CD14-positive monocyte (primary cell): ENCODE measurements around the gene BUD23. TPM values are rescaled to one million over a fixed set of nuclear protein-coding genes. Genes with fewer than 3 reads are reported as not detected.
A peak's percentile ranks its signal among the peaks of the same experiment; 100 is the strongest.

Experiments
- DNase-seq, 3 donors: peaks; one replicate each; pipeline ENCODE4 v3.0.0-alpha.2; 2011 to 2022
- H2AFZ ChIP-seq: 2 replicates; pipeline ENCODE4 v1.6.0; 2012; ENCODE audit warnings: mild to moderate bottlenecking, low read depth, low read length, inconsistent platforms; ENCODE audit not compliant: insufficient read depth, poor library complexity, severe bottlenecking
- H3K27ac ChIP-seq, 2 donors: 1 replicate in 1 of 2; 2 replicates in 1 of 2; pipeline ENCODE4 v1.5.1; 2012 to 2013; ENCODE audit warnings: low read length in 2 of 2, control low read depth in 1 of 2, inconsistent platforms in 1 of 2, low read depth in 1 of 2, mild to moderate bottlenecking in 1 of 2
- H3K27me3 ChIP-seq, 2 donors: one replicate each; pipeline versions ENCODE4 v1.6.0 to v1.6.1; 2011 to 2013; ENCODE audit warnings: low read length in 2 of 2; ENCODE audit not compliant: control insufficient read depth in 2 of 2, insufficient read depth in 2 of 2
- H3K36me3 ChIP-seq, 2 donors: replicated peaks in 1 of 2; 1 replicate in 1 of 2; 2 replicates in 1 of 2; pipeline versions ENCODE4 v1.5.1 to v1.6.1; 2012 to 2013; ENCODE audit warnings: low read length in 2 of 2, control low read depth in 1 of 2, inconsistent platforms in 1 of 2, mild to moderate bottlenecking in 1 of 2; ENCODE audit not compliant: insufficient read depth in 2 of 2, control insufficient read depth in 1 of 2
- H3K4me1 ChIP-seq, 2 donors: 1 replicate in 1 of 2; 2 replicates in 1 of 2; pipeline versions ENCODE4 v1.5.1 to v1.6.1; 2012 to 2013; ENCODE audit warnings: low read length in 2 of 2, control low read depth in 1 of 2, inconsistent platforms in 1 of 2, mild to moderate bottlenecking in 1 of 2, moderate library complexity in 1 of 2; ENCODE audit not compliant: insufficient read depth in 2 of 2, control insufficient read depth in 1 of 2
- H3K4me2 ChIP-seq: replicated peaks from 2 replicates; pipeline ENCODE3; 2012; ENCODE audit warnings: low read length, moderate library complexity, mild to moderate bottlenecking; ENCODE audit not compliant: poor library complexity, severe bottlenecking; ENCODE audit errors: extremely low read depth
- H3K4me3 ChIP-seq, 3 experiments: fragments of 200-600 bp in 1 of 3; sonication (generic) in 1 of 3; replicated peaks in 1 of 3; 1 replicate in 2 of 3; 2 replicates in 1 of 3; pipeline ENCODE4 v1.5.1; 2011 to 2013; ENCODE audit warnings: low read length in 3 of 3, mild to moderate bottlenecking in 3 of 3, control low read depth in 2 of 3, low read depth in 2 of 3, inconsistent platforms in 1 of 3, moderate library complexity in 1 of 3
- H3K79me2 ChIP-seq: 2 replicates; pipeline ENCODE4 v1.6.0; 2012; ENCODE audit warnings: mild to moderate bottlenecking, control low read depth, inconsistent platforms, low read length, moderate library complexity; ENCODE audit not compliant: insufficient read depth
- H3K9ac ChIP-seq: 2 replicates; pipeline ENCODE4 v1.6.0; 2017; ENCODE audit warnings: low read length, mild to moderate bottlenecking; ENCODE audit not compliant: insufficient read depth, poor library complexity, severe bottlenecking
- H3K9me3 ChIP-seq, 2 donors: replicated peaks in 1 of 2; 1 replicate in 1 of 2; 2 replicates in 1 of 2; pipeline versions ENCODE4 v1.5.1 to v1.6.1; 2012 to 2013; ENCODE audit warnings: low read length in 2 of 2, control low read depth in 1 of 2; ENCODE audit not compliant: control insufficient read depth in 1 of 2, insufficient read depth in 1 of 2
- H4K20me1 ChIP-seq: 2 replicates; pipeline ENCODE4 v1.6.0; 2012; ENCODE audit warnings: mild to moderate bottlenecking, low read length, control low read depth, moderate library complexity; ENCODE audit not compliant: insufficient read depth
- H3K27ac Mint-ChIP-seq, 7 donors: one replicate each; pipeline ENCODE4 v1.8.0; 2020; ENCODE audit warnings: mild to moderate bottlenecking in 7 of 7, mixed read lengths in 7 of 7, moderate library complexity in 6 of 7, inconsistent platforms in 2 of 7
- H3K27me3 Mint-ChIP-seq, 3 donors: one replicate each; pipeline ENCODE4 v1.8.0; 2021 to 2022; ENCODE audit warnings: low read depth in 3 of 3, mild to moderate bottlenecking in 3 of 3, mixed read lengths in 3 of 3, moderate library complexity in 3 of 3, inconsistent platforms in 1 of 3
- H3K36me3 Mint-ChIP-seq, 2 donors: one replicate each; pipeline ENCODE4 v1.8.0; 2020; ENCODE audit warnings: mixed read lengths in 2 of 2, inconsistent platforms in 1 of 2, mild to moderate bottlenecking in 1 of 2
- H3K4me1 Mint-ChIP-seq: one replicate; pipeline ENCODE4 v1.8.0; 2020; ENCODE audit warnings: mild to moderate bottlenecking, mixed read lengths
- H3K4me3 Mint-ChIP-seq, 2 donors: one replicate each; pipeline ENCODE4 v1.8.0; 2020; ENCODE audit warnings: mild to moderate bottlenecking in 2 of 2, mixed read lengths in 2 of 2, moderate library complexity in 1 of 2
- H3K9me3 Mint-ChIP-seq, 7 donors: one replicate each; pipeline ENCODE4 v1.8.0; 2020 to 2022; ENCODE audit warnings: mixed read lengths in 7 of 7, mild to moderate bottlenecking in 6 of 7, moderate library complexity in 6 of 7, inconsistent platforms in 2 of 7
- CTCF ChIP-seq: fragments of 200-600 bp; IDR thresholded peaks from one replicate; pipeline ENCODE4 v1.8.0; 2022; ENCODE audit warnings: antibody characterized with exemption, mild to moderate bottlenecking
- WGBS: methylation state at CpG from one replicate; pipeline ENCODE4 v1.1.5; 2013; ENCODE audit warnings: missing lambda C conversion rate; ENCODE audit not compliant: insufficient coverage; 5-methylcytosine and 5-hydroxymethylcytosine counted together
- intact Hi-C, 2 donors: fragments of 100-400 bp; cut with micrococcal nuclease; formaldehyde crosslinking; loops; one replicate each; pipeline versions ENCODE4 v1.15.0 to v1.15.1; 2023
- polyA plus RNA-seq, 3 donors: library from polyadenylated mRNA; depleted of rRNA in 1 of 3; unstranded in 2 of 3; stranded (reverse) in 1 of 3; fragments of 300-500 nt in 2 of 3; fragments of >200 nt in 1 of 3; fragmentation: Illumina TruSeq in 2 of 3; gene quantifications; 1 replicate in 2 of 3; 2 replicates in 1 of 3; pipeline ENCODE4 v1.2.3, GENCODE V29; 2012 to 2021

The BUD23 gene
- polyA plus RNA-seq, 3 donors: 44.5 to 51.9 (median 51.1) TPM

- no peak for TF ChIP-seq CTCF
- Histone ChIP-seq H3K9me3 (no peaks in the 10 kb centered on the region), H3K4me3 (no peak overlapping the region), H3K36me3 (peaks cover 51 to 62% of the 10 kb centered on the region in 2 donors), H3K9ac (no peak overlapping the region), H2AFZ (no peak overlapping the region), H3K27ac (no peak overlapping the region), H4K20me1 (no peaks in the 10 kb centered on the region), H3K79me2 (no peaks in the 10 kb centered on the region), H3K4me1 (peaks cover 0 to under 1% of the 10 kb centered on the region in 2 donors), H3K27me3 (peaks cover 5 to 20% of the 10 kb centered on the region in 2 donors), H3K4me2 (no peak overlapping the region)
- DNase-seq: no peak
- Mint-ChIP-seq H3K9me3 (peaks cover 0 to 7% (median 3%) of the 10 kb centered on the region in 7 donors), H3K4me1 (peaks cover 8% of the 10 kb centered on the region), H3K27ac (peak overlapping the region in 2 of 7 donors; percentile 57 to 89), H3K36me3 (peaks cover 61 to 66% of the 10 kb centered on the region in 2 donors), H3K4me3 (no peak overlapping the region), H3K27me3 (peaks cover 17 to 27% (median 27%) of the 10 kb centered on the region in 3 donors)
- intact Hi-C loops: no loop called here
- WGBS: 100% methylated on average over 5 of the region's 7 CpGs
These were observed 15.0 kb downstream of the BUD23 start for GRCh38 chr7:73698410-73698809.

- H3K9ac ChIP-seq: no peak overlapping the region
- H3K4me2 ChIP-seq: no peak overlapping the region
- H3K4me3 Mint-ChIP-seq: no peak overlapping the region
- no peak for DNase-seq
- H3K9me3 ChIP-seq: peaks cover 0 to 3% of the 10 kb centered on the region in 2 donors
- H3K9me3 Mint-ChIP-seq: peaks cover 0 to 11% (median 3%) of the 10 kb centered on the region in 7 donors
- no peaks in the 10 kb centered on the region for H3K79me2 ChIP-seq
- H3K4me3 ChIP-seq: no peak overlapping the region
- WGBS: 96% methylated on average over 14 of the region's 15 CpGs
- H3K36me3 ChIP-seq: peaks cover 40 to 51% of the 10 kb centered on the region in 2 donors
- intact Hi-C loops: no loop called here
- H3K27ac ChIP-seq: no peak overlapping the region
- no peaks in the 10 kb centered on the region for H4K20me1 ChIP-seq
- H3K27ac Mint-ChIP-seq: peak overlapping the region in 1 of 7 donors; percentile 57
- no peak for TF ChIP-seq CTCF
- H3K27me3 Mint-ChIP-seq: peaks cover 24 to 37% (median 36%) of the 10 kb centered on the region in 3 donors
- H3K36me3 Mint-ChIP-seq: peaks cover 50 to 55% of the 10 kb centered on the region in 2 donors
- peaks cover 6 to 29% of the 10 kb centered on the region in 2 donors for H3K27me3 ChIP-seq
- peaks cover 6 to 9% of the 10 kb centered on the region in 2 donors for H3K4me1 ChIP-seq
- H2AFZ ChIP-seq: no peak overlapping the region
- peaks cover 14% of the 10 kb centered on the region for H3K4me1 Mint-ChIP-seq
These were observed 16.1 kb downstream of the BUD23 start for GRCh38 chr7:73699370-73700068.
